HuH-7.5 (cell line): ENCODE measurements around the gene TMEM50A.
A peak's percentile ranks its signal among the peaks of the same experiment; 100 is the strongest.
"Not testable (repeated sequence)": the region's sequence is repeated elsewhere in the genome, so short reads cannot be mapped to it uniquely, and the experiment has no call there.

Experiments
- DNase-seq: peaks from one replicate; pipeline ENCODE4 v3.0.0; 2011; ENCODE audit warnings: low spot score

TMEM50A gene

GRCh38 chr1:25338188-25338981 lies at the start of gene TMEM50A:
Gene TMEM50A (plus strand): TSS chr1:25338334. CDS start chr1:25340487, 2,153 bp downstream.
- peak; percentile 80 for DNase-seq

DNA sequence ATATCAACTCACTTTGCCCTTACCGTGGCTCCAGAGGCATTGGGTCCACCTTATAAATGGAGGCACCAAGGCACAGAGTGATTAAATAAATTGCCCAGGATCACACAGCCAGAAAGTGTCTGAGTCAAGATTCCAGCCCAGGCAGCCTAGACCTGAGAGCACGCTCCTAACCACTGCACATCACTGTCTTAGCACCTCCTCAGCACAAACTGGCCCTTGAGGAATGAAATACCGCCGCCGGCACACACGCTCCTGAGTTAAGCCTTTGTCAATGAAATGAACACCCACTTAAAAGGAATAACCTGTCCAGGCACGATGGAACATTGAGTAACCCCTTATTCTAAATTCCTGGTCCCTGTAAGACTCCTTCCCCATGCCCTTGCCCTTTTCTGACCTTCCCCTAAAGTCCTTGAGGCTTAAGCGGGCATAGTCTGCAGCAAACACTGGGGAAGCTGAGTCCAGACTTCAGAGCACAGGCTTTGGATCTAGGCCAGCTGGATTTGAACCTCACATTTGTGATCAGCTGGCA lies 49.5 kb upstream of the TMEM50A start:
- not testable (repeated sequence) for DNase-seq

GRCh38 chr1:25290043-25290442 lies 48.1 kb upstream of the TMEM50A start:
- DNase-seq = not testable (repeated sequence)

DNA sequence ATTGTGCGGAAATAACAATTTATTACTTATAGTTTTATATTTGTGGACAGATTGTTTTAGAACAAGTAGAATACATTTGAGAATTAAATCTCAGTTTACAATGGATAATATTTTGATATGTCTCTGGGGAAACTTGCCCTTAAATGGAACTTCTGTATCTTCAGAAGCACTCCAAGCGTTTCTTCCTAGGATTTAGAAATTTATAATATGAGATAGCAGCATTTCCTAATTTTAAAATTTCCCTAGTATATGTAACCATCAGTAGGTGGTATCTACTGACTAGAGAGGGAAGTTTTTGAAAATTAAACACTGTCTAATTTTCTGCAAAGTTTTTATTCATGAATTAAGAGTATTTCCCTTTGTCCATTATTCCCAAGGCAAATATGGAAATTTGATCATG lies 44.7 kb upstream of the TMEM50A start:
- not testable (repeated sequence) for DNase-seq

DNA sequence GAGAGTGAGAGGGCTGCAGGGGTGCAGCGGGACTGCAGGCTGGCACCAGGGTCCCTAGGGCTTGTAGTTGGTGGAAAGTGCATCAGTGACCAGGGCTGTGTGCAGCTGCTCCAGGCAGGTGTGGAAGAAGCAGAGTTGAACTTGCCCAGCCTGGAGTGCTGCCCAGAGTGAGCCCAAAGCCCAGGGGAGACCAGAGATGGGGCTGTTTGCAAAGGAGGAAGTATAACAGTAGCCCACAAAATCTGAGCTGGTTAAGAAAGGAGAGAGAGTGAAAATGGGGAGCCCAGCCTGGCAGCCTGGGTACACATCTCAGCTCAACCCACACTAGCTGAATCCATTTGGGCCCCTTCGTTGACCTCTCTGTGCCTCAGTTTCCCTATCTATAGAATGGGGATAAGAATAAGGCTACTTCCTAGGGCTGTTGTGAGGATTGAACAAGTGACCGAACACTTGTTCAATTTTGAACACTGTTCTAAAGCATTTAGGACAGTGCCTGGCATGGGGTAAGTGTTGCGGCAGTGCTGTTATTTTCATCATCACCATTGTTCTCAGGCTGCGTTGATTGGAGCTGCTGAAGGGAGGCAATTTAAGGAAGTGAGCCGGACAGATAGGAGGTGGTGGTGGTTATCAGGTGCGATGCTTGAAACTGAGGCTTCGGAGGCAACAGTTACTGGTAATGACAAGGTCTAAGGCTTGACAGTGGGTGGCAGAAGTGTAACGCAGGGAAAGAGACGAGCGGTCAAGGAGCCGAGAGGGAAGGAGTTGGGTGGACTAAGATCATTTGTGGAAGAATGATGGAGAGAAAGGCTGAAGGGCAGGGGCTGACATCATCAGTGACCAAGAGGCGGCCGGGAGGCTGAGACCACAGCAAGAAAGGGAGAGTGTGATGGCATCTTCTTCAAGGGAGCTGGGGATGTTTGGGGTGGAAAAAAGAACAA lies 43.0 kb upstream of the TMEM50A start:
- DNase-seq = not testable (repeated sequence)

DNA sequence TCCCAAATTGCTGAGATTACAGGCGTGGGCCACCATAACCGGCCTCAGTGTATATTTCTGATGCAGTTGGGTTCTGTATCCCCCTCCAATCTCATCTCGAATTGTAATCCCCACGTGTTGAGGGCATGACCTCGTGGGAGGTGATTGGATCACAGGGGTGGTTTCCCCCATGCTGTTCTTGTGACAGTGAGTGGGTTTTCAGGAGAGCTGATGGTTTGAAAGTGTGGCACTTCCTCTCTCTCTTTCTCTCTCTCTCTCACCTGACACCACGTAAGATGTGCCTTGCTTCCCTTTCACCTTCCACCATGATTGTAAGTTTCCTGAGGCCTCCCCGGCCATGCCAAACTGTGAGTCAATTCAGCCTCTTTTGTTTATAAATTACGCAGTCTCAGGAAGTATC lies 41.6 kb upstream of the TMEM50A start:
- DNase-seq = not testable (repeated sequence)

DNA sequence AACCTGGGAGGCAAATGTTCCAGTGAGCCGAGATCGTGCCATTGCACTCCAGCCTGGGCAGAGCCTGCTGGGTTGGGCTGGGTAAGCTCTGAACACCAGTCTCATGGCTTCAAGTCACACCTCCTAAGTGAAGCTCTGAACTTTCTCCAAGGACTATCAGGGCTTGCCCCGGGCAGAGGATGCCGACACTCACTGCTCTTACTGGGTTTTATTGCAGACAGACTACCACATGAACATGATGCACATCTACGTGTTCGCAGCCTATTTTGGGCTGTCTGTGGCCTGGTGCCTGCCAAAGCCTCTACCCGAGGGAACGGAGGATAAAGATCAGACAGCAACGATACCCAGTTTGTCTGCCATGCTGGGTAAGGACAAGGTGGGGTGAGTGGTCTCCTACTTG lies 37.4 kb upstream of the TMEM50A start:
- DNase-seq = not testable (repeated sequence)

DNA sequence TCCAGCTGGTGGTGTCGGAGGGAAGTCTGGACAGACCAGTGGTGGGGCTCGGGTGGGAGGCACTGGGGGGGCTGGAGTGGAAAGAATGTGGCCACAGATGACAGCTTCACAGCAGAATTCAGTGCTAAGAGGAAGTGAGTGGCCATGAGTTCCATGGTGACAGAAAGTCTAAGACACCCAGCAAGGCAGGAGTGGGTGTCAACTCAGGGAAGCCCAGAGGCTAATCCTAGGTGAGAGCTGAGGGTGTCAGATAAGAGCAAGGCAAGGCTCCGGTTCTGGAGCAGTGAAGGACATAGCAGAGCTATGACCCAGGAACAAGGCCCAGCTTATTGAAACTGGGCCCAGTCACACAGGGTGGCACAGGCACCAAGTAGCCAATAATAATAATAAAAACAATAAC lies 35.8 kb upstream of the TMEM50A start:
- not testable (repeated sequence) for DNase-seq

GRCh38 chr1:25304936-25305335 lies 33.2 kb upstream of the TMEM50A start:
- not testable (repeated sequence) for DNase-seq

- not testable (repeated sequence) for DNase-seq
These were observed 30.0 kb upstream of the TMEM50A start for GRCh38 chr1:25308168-25308567.

- not testable (repeated sequence) for DNase-seq
These were observed 29.0 kb upstream of the TMEM50A start for GRCh38 chr1:25309085-25309484.

- not testable (repeated sequence) for DNase-seq
These were observed 28.6 kb upstream of the TMEM50A start for GRCh38 chr1:25309486-25309885.

GRCh38 chr1:25312806-25313470 lies 25.2 kb upstream of the TMEM50A start:
- not testable (repeated sequence) for DNase-seq

DNA sequence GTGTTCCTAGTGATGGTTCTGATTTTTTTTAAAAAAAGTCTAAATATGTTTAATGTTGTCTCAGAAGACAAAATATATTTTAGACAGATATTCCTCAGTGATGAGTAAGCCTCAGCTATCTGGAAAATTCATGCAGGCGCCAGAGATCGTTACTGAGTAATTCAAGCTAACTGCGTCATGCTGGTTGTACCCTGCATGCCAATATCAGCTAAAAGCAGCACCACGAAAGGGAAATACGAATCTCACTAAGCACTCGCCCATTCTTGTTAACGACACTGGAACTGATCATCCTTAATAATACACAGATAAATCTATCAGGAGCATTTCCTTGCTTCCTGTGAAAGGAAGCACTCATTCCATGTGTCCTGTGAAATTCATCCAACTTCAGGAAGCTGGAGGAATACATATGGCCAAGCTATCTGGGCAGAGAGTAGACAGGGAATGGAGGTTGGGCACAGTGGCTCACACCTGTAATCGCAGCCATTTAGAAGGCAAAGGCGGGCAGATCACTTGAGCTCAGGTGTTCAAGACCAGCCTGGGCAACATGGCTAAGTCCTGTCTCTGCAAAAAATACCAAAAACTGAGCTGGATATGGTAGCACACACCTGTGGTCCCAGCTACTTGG lies 17.7 kb upstream of the TMEM50A start:
- not testable (repeated sequence) for DNase-seq

GRCh38 chr1:25322127-25322526 lies 16.0 kb upstream of the TMEM50A start:
- DNase-seq = not testable (repeated sequence)

DNA sequence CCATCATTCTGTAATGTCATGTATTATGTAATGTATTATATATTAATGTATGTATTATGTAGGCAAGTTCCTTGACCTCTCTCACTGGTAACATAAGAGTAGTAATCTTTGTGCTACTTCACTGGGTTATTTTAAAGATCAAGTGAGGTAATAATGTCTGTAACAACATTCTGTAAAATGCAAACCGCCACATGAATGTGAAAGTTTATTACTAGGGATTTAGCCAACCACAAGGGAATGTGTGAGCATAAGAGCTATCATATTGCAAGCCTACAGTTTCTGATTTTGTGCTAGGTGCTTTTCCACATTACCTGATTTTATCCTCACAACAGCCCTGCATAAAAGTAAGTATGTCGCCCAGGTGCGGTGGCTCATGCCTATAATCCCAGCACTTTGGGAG lies 13.7 kb upstream of the TMEM50A start:
- DNase-seq = not testable (repeated sequence)

DNA sequence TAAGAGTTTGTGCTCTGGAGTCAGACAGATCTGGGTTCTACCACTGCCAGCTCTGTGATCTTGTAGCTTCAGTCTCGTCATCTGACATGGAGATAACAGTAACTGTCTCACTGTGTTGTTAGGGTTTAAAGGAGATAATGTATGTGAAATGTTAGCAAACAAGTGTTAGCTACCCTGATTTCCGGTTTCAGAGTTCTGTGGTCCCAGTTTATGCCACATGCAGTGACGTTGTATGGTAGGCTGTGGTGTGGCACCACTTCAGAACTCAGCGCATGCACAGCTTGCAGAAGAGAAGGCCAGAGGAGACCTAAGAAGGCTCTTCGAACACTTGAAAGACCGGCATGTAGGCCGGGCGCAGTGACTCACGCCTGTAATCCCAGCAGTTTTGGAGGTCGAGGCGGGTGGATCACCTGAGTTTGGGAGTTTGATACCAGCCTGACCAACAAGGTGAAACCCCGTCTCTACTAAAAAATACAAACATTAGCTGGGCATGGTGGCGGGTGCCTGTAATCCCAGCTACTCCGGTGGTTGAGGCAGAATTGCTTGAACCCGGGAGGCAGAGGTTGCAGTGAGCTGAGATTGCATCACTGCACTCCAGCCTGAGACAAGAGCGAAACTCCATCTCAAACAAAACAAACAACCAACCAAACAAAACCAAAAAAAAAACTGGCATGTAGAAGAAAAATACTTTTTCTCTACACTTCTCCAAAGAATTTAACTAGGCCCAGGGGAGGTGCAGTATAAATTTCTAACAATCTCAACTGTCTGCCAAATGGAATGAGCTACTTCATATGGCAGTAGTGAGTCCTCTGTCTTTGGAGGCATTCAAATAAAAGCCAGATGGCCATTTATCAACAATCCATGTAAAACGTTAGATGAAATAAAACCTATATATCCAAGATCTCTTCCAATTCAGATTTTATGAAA lies 10.0 kb upstream of the TMEM50A start:
- not testable (repeated sequence) for DNase-seq

- not testable (repeated sequence) for DNase-seq
These were observed 9.3 kb upstream of the TMEM50A start for GRCh38 chr1:25328791-25329185.

DNA sequence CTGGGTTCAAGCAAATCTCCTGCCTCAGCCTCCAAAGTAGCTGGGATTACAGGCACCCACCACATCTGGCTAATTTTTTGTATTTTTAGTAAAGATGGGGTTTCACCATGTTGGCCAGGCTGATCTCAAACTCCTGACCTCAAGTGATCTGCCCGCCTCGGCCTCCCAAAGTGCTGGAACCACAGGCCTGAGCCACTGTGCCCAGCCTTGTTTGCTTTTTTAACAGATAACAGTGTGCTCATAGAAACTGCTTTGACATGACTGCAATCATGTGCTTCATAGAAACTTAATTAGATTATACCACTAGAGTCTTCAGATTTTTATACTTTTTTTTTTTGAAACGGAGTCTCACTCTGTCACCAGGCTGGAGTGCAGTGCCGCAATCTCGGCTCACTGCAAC lies 8.8 kb upstream of the TMEM50A start:
- not testable (repeated sequence) for DNase-seq

- DNase-seq = not testable (repeated sequence)
These were observed 8.2 kb upstream of the TMEM50A start for GRCh38 chr1:25329950-25330349.
